Right renal pelvis (tissue), 4 donors: Measurements from ENCODE around the gene ACSL5. TPM values are rescaled to one million over a fixed set of nuclear protein-coding genes. Genes with fewer than 3 reads are reported as not detected.
A peak's percentile ranks its signal among the peaks of the same experiment; 100 is the strongest.
"Not testable (repeated sequence)": the region's sequence is repeated elsewhere in the genome, so short reads cannot be mapped to it uniquely, and the experiment has no call there.

Experiments
- DNase-seq, 4 donors: peaks; one replicate each; pipeline ENCODE4 v3.0.0-alpha.2; 2013; ENCODE audit warnings: low read depth in 4 of 4, low spot score in 3 of 4, missing footprints in 1 of 4
- polyA plus RNA-seq, 4 donors: library from polyadenylated mRNA; unstranded; fragments of 120-200 nt; gene quantifications; one replicate each; pipeline ENCODE4 v1.2.1, GENCODE V29; 2013; ENCODE audit not compliant: insufficient read length in 4 of 4

The ACSL5 gene
- polyA plus RNA-seq, 4 donors = 4.6 to 6.4 (median 4.9) TPM

DNA sequence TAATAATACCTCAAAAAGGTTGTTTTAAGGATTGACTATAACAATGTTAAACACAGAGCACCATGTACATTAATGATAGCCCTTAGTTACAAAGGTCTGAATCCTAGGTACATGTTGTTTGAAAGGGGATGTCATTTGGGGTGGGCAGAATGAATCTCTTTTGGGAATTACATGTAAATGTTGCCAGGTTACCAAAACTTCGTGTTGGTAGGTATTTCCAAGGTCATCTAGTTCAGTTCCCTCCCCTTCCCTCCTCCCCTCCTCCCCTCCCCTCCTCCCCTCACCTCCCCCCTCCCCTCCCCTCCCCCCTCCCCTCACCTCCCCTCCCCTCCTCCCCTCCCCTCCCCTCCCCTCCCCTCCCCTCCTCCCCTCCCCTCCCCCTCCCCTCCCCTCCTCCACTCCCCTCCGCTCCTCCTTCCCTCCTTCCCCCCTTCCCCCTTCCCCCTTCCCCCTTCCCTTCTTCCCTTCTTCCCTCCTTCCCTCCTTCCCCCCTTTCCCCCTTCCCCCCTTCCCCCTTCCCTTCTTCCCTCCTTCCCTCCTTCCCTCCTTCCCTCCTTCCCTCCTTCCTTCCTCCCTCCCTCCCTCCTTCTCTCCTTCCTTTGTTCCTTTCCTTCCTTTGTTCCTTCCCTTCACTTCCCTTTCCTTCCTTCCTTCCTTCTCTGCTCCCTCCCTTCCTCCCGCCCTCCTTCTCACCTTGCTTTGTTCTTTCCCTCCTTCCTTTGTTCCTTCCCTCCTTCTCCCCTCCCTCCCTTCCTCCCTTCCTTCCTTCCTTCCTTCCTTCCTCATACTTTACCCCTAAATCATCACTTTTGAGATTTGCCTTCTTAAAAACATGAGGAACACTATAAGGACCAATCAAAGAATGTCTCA is 81.2 kb downstream of the ACSL5 start:
- DNase-seq = no peak

DNA sequence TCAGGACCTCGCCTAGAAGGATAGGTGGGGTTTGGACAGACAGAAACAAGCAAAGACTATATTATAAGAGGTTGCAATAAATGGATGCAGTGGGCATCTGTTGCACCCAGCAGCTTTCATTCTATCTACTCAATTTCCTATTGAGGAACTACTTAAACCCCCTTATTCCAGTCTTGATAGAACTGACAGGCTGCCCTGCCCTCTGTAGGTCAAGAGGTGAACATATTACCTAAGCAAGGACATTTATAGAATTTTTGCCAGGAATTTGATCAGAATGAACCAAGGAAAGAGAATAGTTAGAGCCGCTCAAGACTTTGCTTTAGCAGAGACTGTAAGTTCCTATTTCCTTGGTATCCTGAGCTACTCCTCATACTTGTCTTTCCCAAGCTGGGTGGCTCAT is 82.6 kb downstream of the ACSL5 start:
- DNase-seq = no peak

DNA sequence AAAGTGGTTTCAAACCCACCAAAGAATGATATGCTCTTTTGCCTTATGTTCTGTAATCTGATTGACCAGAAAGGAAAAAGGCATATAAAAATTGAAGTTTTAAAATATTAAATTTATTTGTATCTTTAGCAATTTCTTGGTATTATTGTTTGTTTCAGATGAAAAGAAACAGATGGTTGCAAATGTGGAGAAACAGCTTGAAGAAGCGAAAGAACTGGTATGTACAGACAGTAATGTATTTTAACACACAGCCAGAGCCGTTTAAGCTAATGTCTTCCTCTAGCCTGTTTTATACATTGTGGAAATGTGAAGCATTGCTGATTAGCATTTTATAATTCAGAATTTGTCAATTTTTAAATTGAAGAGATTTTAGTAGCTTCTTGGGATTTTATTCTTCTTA is 86.5 kb downstream of the ACSL5 start:
- DNase-seq = no peak

DNA sequence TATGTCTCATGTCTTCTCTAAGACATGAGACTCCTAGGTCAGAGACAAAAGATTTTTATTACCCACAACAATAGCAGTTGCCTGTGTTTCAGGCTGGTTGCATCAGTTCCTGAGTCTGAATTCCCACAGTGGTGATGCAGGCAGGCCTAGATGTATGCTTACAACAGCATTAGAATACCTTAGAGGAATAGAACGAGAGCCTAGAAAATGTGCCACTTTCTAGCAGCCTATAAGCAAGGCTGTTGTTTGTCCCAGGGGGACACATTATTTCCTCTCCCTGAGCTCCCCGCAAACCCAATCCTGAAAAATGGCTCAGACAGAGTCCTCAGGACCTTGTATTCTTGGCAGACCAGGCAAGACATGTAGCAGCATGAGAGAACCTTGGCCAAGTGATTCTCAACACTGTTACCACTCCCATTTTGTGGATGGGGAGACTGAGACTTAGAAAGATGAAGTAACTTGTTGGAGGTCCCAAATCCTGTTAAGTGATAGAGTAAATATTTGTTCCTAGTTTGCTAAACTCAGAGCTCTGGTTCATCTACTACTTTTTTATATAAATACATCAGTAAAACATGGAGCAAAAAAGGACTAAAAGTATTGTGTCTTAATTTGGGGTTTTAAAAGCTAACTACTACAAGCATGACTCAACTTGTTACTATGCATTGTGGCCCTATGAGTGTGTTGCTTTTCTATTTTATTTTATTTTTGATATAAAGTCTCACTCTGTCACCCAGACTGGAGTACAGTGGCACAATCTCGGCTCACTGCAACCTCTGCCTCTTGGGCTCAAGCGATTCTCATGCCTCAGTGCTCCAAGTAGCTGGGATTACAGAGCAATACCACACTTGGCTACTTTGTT is 87.3 kb downstream of the ACSL5 start:
- no peak for DNase-seq

DNA sequence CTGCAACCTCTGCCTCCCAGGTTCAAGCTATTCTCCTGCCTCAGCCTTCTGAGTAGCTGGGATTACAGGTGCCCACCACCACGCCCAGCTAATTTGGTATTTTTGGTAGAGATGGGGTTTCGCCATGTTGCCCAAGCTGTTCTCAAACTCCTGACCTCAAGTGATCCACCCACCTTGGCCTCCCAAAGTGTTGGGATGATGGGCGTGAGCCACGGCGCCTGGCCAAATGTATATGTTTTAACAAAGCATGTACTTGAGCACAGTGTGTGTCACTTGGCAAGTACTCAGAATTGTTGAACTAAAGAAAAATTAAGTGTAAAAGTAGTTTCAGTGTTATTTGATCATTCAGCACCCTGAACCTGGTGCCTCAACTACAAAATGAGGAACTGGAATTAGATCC is 90.2 kb downstream of the ACSL5 start:
- not testable (repeated sequence) for DNase-seq

DNA sequence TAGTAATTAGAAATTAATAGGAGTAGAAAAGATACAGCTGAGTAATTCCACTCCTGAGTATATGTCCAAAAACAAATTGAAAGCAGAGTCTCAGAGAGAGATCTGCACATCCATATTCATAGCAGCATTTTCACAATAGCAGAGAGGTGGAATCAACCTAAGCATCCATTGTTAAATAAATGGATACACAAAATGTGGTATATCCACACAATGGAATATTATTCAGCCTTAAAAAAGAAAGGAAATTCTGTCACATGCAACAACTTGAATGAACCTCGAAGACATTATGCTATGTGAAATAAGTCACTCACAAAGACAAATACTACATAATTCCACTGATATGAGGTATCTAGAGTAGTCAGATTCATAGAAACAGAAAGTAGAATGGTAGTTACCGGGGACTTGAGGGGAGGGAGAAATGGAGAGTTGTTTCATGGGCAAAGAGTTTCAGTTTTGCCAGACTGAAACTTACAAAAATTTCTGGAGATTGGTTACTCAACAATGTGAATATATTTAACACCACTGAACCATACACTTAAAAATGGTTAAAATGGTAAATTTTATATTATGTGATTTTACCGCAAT is 91.5 kb downstream of the ACSL5 start:
- no peak for DNase-seq

DNA sequence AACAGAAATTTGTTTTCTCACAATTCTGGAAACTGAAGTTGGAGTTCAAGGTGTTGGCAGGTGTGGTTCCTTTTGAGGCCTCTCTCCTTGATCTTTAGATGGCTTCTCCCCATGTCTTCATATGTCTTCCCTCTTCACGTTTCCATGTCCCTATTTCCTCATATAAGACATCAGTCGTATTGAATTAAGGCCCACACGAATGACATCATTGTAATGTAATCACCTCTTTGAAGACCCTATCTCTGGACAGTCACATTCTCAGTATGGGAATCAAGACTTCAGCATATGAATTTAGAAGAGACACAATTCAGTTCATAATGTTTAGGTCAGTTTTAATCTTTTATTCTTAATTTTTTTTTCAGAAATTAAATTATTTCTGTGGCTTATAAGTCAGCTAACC is 92.9 kb downstream of the ACSL5 start:
- no peak for DNase-seq

DNA sequence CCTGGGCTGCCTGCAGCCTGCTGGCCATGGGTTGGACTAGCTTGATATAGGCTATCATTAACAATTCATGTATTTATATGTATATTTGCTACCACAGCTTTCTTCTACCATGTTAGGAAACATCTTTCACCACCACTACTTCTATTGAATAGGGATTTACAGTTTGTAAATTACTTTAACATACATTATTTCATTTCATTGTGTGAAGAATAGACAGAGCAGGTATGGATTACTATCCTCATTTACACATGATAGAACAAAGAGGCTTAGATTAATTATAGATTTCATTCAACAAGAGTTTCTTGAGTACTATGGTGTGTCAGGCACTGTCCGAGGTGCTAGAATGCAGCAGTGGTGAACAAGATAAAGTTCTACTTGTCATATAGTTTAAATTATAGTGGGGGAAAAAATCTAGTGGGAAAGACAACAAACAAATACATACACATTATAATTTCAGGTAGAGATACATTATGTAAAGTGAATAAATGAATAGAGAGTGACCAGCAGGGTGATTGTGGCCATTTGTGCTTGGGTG is 93.7 kb downstream of the ACSL5 start:
- DNase-seq = no peak

DNA sequence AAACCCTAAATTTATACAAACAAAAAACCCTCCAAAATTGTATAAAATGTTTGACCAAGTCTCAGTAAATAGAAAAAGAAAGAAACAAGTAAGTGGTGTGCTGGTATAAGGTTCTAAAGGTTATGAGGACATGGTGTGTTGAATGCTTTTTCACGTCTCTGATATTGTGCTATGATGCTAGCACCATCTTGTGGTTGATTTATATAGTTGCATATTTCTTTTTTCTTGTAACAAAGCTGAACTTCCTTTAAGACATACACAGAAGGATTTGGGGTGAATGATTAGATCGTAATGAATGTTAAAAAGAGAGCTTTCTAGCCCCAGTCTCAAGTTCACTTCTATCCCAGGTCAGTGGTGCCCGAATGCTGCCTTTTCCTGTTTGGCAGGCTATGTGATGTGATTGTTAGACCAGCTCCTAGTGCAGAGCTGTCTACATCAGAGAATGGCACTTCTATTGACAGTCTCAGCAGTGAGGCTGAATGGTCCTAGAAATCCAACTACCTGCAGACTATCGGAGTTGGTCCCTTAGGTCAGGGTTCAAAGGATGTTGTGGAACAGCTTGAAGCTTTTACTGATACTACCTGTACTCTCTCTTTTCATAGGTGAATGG is 98.1 kb downstream of the ACSL5 start:
- DNase-seq = peak in 1 of 4 donors; percentile 4

DNA sequence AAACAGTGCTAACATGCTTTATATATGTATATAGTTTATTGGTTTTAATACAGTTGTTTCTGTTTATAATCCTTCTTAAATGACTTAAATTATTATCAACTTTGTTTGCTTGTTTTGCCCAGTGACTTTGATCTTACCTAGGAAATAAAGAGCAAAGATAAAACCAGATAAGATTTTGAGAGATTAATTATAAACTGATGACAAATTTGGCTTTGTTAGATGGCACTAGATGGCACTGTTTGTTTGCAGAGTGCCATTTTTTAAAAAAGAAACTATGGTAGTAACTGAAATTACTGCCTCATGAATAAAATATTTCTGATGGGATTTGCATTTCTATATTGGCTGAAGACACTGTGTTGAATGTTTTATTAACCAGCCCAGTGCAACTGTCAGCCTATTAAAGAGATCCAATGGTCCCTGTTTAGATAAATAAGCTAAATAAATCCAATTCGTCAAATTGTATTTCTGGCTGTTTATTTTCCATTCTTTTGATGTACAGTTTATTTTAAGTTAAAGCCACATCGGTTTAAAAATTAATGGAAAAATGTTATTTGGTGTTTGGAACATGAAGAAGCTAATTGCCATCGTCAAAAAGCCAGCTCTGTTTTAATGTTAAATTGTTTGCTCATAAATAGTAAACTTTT is 101.8 kb downstream of the ACSL5 start:
- DNase-seq = no peak

Other genes starting within 250 kb of the ACSL5 start
- 10 to 100 TPM; 14.6 to 18.4 (median 18.1) TPM for gene GPAM, start 190.4 kb upstream of the ACSL5 start, polyA plus RNA-seq
- gene TECTB, start 90.7 kb upstream of the ACSL5 start, polyA plus RNA-seq = not detected
- gene ZDHHC6, start 72.8 kb downstream of the ACSL5 start, polyA plus RNA-seq = 10 to 100 TPM; 65.4 to 82.4 (median 74.6) TPM
- gene VTI1A, start 73.1 kb downstream of the ACSL5 start, polyA plus RNA-seq = 10 to 100 TPM; 19.4 to 20.9 (median 20.7) TPM